WI38 (cell line): ENCODE results near the gene LMX1B.

Experiments used
- H3K4me3 ChIP-seq: 2 replicates; pipeline ENCODE4 v1.5.1; 2011; ENCODE audit warnings: low read depth, mild to moderate bottlenecking, control low read depth, low read length
- TF ChIP-seq, protein P1 (sequence below): IDR thresholded peaks from 2 replicates; pipeline ENCODE4 v1.5.1; 2012; ENCODE audit warnings: low read depth, mild to moderate bottlenecking, control low read depth, low read length

The LMX1B gene

DNA sequence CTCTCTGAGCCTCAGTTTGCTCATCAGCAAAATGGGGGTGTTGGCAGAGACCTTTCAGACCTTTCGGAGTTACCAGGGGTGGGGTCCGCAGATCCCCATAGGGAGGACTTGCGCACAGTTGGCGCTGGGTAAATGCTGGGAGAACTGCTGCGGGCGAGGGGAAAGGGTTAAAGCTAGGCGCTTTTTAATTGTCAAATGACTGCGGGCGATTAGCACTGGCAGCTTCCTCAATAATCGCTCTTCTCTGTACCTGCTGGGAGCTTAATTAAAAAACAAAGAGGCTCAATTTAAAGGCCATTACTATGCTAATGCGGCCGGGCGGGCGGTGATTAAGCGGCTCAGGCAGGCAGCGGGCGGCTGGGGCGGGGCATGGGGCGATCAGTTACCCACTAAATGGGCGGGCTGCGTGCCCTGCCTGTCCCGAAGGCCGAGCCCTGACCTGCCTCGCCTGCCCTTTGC is 63.0 kb downstream of the LMX1B start:
- no peak overlapping the region for H3K4me3 ChIP-seq
- TF ChIP-seq, protein P1, sequence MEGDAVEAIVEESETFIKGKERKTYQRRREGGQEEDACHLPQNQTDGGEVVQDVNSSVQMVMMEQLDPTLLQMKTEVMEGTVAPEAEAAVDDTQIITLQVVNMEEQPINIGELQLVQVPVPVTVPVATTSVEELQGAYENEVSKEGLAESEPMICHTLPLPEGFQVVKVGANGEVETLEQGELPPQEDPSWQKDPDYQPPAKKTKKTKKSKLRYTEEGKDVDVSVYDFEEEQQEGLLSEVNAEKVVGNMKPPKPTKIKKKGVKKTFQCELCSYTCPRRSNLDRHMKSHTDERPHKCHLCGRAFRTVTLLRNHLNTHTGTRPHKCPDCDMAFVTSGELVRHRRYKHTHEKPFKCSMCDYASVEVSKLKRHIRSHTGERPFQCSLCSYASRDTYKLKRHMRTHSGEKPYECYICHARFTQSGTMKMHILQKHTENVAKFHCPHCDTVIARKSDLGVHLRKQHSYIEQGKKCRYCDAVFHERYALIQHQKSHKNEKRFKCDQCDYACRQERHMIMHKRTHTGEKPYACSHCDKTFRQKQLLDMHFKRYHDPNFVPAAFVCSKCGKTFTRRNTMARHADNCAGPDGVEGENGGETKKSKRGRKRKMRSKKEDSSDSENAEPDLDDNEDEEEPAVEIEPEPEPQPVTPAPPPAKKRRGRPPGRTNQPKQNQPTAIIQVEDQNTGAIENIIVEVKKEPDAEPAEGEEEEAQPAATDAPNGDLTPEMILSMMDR: no peak

DNA sequence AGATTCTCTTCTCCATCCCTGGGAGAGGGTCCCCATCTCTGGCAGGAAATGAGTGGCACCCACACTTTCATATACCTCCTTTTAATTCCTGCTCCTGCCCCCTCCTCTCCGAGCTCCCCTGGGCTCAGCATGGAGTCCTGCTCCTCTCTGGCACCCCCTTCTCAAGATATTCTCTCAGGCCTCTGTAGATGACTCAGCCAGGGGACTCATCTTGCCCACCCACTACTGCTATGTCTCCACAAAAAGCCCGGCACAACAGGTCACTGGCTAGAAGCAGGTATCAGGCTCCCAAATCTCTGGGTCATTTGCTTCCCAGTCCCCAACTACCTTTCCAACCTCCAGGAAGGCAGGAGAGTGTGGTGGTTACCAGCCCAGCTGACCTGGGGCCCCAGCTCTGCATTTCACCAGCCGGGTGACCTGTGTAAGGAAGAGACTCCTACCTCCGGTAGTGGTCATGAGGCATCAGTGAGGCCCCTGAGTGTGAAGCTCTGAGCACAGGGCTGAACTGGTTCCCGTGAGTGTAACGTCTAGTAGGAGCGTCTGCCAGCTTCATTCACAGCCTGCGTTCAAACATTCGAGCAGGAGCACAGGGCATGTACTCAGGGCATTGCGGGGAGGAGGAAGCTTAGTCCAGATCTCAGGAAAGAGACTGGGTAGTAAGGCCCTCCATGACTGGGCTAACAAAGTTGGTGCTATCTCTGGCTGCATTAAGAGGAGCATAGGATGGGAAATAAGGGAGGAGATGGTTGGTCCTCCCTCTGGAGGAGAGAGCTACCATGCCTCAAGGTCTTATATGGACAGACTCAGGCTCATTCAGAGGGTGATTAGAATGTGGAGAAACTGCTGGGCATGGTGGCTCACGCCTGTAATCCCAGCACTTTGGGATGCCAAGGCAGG is 63.7 kb downstream of the LMX1B start:
- H3K4me3 ChIP-seq: no peak overlapping the region
- TF ChIP-seq, protein P1: no peak

DNA sequence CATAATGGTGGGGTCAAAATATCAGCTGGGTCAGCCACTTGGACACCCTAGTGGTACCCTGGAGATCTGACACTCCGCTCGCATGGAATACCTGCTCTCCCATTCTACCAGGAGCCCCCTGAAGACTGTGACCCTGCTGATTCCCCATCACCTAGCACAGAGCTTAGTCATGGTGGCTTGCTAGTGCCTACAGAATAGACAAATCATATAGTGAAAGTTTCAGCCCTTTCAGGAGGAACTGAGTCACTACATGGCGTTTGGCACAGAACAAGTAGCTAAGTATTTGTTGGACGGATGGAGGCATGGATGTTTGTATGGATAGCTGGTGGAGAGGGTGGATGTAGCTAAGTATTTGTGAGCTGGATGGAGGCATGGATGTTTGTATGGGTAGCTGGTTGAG is 65.3 kb downstream of the LMX1B start:
- TF ChIP-seq, protein P1: no peak
- no peak overlapping the region for H3K4me3 ChIP-seq

DNA sequence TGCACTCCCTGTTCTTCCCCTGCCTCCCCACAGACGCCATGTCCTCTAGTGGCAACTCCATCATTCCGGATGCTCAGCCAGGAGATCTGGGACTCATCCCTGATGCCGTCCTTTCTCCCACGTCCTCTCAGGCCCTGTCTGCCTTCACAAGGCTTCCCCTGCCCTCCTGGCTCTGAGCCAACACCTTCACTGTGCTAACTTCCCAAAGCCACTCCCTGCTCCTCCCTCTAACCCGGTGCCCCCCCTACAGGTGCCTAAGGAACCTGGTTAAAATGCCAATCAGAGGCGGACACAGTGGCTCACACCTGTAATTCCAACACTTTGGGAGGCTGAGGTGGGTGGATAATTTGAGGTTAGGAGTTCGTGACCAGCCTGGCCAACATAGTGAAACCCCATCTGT is 67.6 kb downstream of the LMX1B start:
- no peak overlapping the region for H3K4me3 ChIP-seq
- TF ChIP-seq, protein P1: no peak

DNA sequence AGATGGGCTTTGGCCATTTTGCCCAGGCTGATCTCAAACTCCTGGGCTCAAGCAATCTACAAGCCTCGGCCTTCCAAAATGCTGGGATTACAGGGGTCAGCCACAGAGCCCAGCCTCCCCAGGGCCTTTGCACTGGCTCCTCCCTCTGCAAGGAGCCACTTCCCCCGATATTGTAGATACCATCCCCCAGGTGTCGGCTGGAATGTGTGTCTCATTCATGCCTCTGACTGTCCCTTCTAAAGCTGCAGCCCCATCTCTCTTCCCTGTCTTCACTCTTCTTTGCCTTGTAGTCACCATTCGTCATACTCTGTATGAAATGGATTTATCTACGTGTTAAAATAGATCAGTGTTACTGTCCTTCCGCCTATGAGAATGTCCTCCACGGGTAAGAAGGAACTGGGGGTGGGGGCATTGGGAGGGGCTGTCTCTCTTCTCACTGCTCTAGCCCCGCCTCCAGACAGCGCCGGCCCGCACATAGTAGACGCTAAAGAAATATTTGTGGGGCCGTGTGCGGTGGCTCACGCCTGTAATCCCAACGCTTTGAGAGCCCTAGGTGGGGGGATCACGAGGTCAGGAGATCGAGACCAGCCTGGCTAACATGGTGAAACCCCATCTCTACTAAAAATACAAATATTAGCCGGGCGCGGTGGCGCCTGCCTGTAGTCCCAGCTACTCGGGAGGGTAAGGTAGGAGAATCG is 68.5 kb downstream of the LMX1B start:
- TF ChIP-seq, protein P1: no peak
- H3K4me3 ChIP-seq: no peak overlapping the region

DNA sequence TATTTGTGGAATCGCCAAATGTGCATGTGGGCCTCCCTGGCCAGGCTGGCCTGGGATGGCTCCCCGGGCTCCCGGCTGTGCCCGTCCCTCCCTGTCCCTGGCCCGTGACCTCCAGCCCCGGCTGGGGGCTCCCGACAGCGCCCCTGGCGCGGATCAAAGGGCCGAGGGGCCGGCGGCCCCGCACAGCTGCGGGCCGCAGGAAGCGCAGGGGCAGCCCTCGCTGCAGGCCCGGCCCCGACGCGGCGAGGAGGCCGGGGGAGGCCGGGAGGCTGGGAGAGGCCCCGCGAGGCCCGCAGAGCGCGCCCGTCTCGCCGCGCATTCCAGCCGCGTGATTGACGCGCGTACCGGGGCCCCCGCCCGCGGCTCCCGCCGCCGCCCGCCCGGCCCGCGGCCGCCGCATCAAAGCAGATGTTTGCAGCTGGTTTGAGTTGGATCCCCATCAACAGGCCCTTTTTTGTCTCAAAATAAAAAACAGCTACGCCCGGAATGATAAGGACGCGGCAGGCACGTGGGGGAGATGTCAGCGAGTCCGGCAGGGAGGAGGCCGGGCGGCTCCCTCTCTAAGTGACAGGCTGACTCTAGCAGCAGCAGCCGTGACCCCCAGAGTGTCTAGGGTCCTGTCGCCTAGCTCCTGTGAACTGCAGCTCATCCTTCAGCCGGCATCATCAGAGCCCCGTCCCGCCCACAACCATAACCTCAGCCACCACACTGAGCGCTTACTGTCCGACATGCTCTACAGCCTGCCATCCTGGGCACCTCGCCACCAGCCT is 69.4 kb downstream of the LMX1B start:
- no peak overlapping the region for H3K4me3 ChIP-seq

More for the DNA sequence above, 69.4 kb downstream of the LMX1B start:
- TF ChIP-seq, protein P1: no peak
